H1 (cell line): Measurements from ENCODE around the gene MRE11. TPM values are rescaled to one million over a fixed set of nuclear protein-coding genes. Genes with fewer than 3 reads are reported as not detected.

Experiments used
- CTCF ChIA-PET: fragments of 300-600 bp; sonication (Branson Sonifier 250); formaldehyde crosslinking; loops from one replicate; lab custom pipeline; 2021; ENCODE audit not compliant: partially characterized antibody; lab: Charles Lee
- POLR2A ChIA-PET: fragments of 300-600 bp; sonication (Branson Sonifier 250); formaldehyde crosslinking; loops from one replicate; lab custom pipeline; 2021; ENCODE audit warnings: inconsistent platforms; ENCODE audit not compliant: partially characterized antibody; lab: Charles Lee
- DNase-seq, 2 experiments: peaks; one replicate each; pipeline versions ENCODE4 v3.0.0 to v3.0.0-alpha.2; 2010 to 2022; ENCODE audit warnings: low spot score in 2 of 2, low read depth in 1 of 2, mixed read lengths in 1 of 2
- FAIRE-seq: peaks from 2 replicates; lab custom pipeline; 2011; peaks lifted over from hg19 to GRCh38; lab: Jason Lieb, UNC
- H2AFZ ChIP-seq: 2 replicates; pipeline ENCODE4 v1.8.1; 2012; ENCODE audit warnings: low read length, inconsistent platforms
- H2AK5ac ChIP-seq: 2 replicates; pipeline ENCODE4 v1.6.1; 2013; ENCODE audit warnings: low read depth, low read length
- H2BK120ac ChIP-seq: replicated peaks from 2 replicates; pipeline ENCODE3; 2013; ENCODE audit warnings: low read depth, low read length, inconsistent platforms
- H2BK12ac ChIP-seq: 2 replicates; pipeline ENCODE4 v1.6.1; 2013; ENCODE audit warnings: low read depth, low read length
- H2BK15ac ChIP-seq: 2 replicates; pipeline ENCODE4 v1.6.1; 2013; ENCODE audit warnings: low read length
- H2BK20ac ChIP-seq: 2 replicates; pipeline ENCODE4 v1.6.1; 2013; ENCODE audit warnings: low read length
- H2BK5ac ChIP-seq: 2 replicates; pipeline ENCODE4 v1.6.1; 2013; ENCODE audit warnings: low read depth, low read length
- H3K14ac ChIP-seq: 2 replicates; pipeline ENCODE4 v1.6.1; 2013; ENCODE audit warnings: inconsistent platforms; ENCODE audit not compliant: insufficient read length
- H3K18ac ChIP-seq: 2 replicates; pipeline ENCODE4 v1.6.1; 2013; ENCODE audit warnings: low read length; ENCODE audit errors: extremely low read depth
- H3K23ac ChIP-seq: 2 replicates; pipeline ENCODE4 v1.6.1; 2013; ENCODE audit warnings: inconsistent platforms; ENCODE audit not compliant: insufficient read length
- H3K23me2 ChIP-seq: 2 replicates; pipeline ENCODE4 v1.6.1; 2013; ENCODE audit warnings: low read depth, low read length
- H3K27ac ChIP-seq: 2 replicates; pipeline ENCODE4 v1.6.1; 2011; ENCODE audit warnings: low read depth, low read length, inconsistent platforms
- H3K27me3 ChIP-seq, 4 experiments: replicated peaks in 1 of 4; 1 replicate in 1 of 4; 2 replicates in 3 of 4; pipeline versions ENCODE4 v1.6.1 to v1.8.1; 2011 to 2013; ENCODE audit warnings: low read length in 3 of 4, mild to moderate bottlenecking in 3 of 4, inconsistent platforms in 2 of 4, mixed read lengths in 2 of 4, moderate library complexity in 1 of 4; ENCODE audit not compliant: control insufficient read depth in 3 of 4, insufficient read depth in 3 of 4; ENCODE audit errors: extremely low read depth in 1 of 4
- H3K36me3 ChIP-seq, 4 experiments: 2 replicates each; pipeline versions ENCODE4 v1.6.1 to v1.8.1; 2011 to 2013; ENCODE audit warnings: mild to moderate bottlenecking in 4 of 4, low read length in 3 of 4, moderate library complexity in 2 of 4, control low read depth in 1 of 4, inconsistent platforms in 1 of 4; ENCODE audit not compliant: insufficient read depth in 4 of 4, control insufficient read depth in 2 of 4
- H3K4ac ChIP-seq: replicated peaks from 2 replicates; pipeline ENCODE3; 2013; ENCODE audit warnings: low read length, low read depth, mixed read lengths, inconsistent platforms; ENCODE audit not compliant: insufficient read length
- H3K4me1 ChIP-seq, 4 experiments: replicated peaks in 1 of 4; 1 replicate in 1 of 4; 2 replicates in 3 of 4; pipeline versions ENCODE4 v1.6.1 to v1.8.1; 2011 to 2013; ENCODE audit warnings: low read length in 3 of 4, inconsistent platforms in 2 of 4, mixed read lengths in 1 of 4; ENCODE audit not compliant: insufficient read depth in 4 of 4, control insufficient read depth in 3 of 4
- H3K4me2 ChIP-seq, 2 experiments: 2 replicates each; pipeline versions ENCODE4 v1.6.1 to v1.8.1; 2011 to 2013; ENCODE audit warnings: low read depth in 2 of 2, low read length in 2 of 2, control low read depth in 1 of 2, inconsistent platforms in 1 of 2, mild to moderate bottlenecking in 1 of 2; ENCODE audit not compliant: insufficient read depth in 1 of 2
- H3K4me3 ChIP-seq, 4 experiments: fragments of 200-600, 300-600 bp in 1 of 4; sonication (generic), shearing (Covaris generic), sonication (Bioruptor Twin) in 1 of 4; 2 replicates each; pipeline versions ENCODE4 v1.5.1 to v1.8.1; 2011 to 2016; ENCODE audit warnings: low read length in 4 of 4, low read depth in 3 of 4, control low read depth in 2 of 4, inconsistent platforms in 2 of 4, mild to moderate bottlenecking in 2 of 4, mixed read lengths in 1 of 4, moderate library complexity in 1 of 4; ENCODE audit not compliant: insufficient read depth in 2 of 4; ENCODE audit errors: extremely low read depth in 1 of 4
- H3K56ac ChIP-seq: replicated peaks from 2 replicates; pipeline ENCODE3; 2013; ENCODE audit warnings: low read depth, mild to moderate bottlenecking, mixed read lengths, low read length, inconsistent platforms; ENCODE audit not compliant: insufficient read length
- H3K79me1 ChIP-seq: 2 replicates; pipeline ENCODE4 v1.6.1; 2013; ENCODE audit warnings: low read depth, low read length, control low read depth
- H3K79me2 ChIP-seq, 2 experiments: 2 replicates each; pipeline versions ENCODE4 v1.6.1 to v1.8.1; 2012 to 2013; ENCODE audit warnings: low read length in 2 of 2, mild to moderate bottlenecking in 2 of 2, inconsistent platforms in 1 of 2; ENCODE audit not compliant: insufficient read depth in 2 of 2, control insufficient read depth in 1 of 2
- H3K9ac ChIP-seq, 4 experiments: replicated peaks in 1 of 4; 1 replicate in 1 of 4; 2 replicates in 3 of 4; pipeline versions ENCODE4 v1.6.1 to v1.8.1; 2011 to 2013; ENCODE audit warnings: low read depth in 3 of 4, low read length in 3 of 4, control low read depth in 2 of 4, mild to moderate bottlenecking in 2 of 4, moderate library complexity in 2 of 4, inconsistent platforms in 1 of 4; ENCODE audit errors: extremely low read depth in 1 of 4
- H3K9me3 ChIP-seq, 2 experiments: 2 replicates each; pipeline versions ENCODE4 v1.6.1 to v1.8.1; 2012 to 2013; ENCODE audit warnings: mild to moderate bottlenecking in 2 of 2, moderate library complexity in 2 of 2, control low read depth in 1 of 2, inconsistent platforms in 1 of 2, low read depth in 1 of 2, low read length in 1 of 2, mixed read lengths in 1 of 2; ENCODE audit not compliant: insufficient read depth in 2 of 2
- H4K20me1 ChIP-seq, 2 experiments: replicated peaks in 1 of 2; 2 replicates each; pipeline versions ENCODE3 to v1.8.1; 2011 to 2013; ENCODE audit warnings: inconsistent platforms in 2 of 2, low read length in 2 of 2, mild to moderate bottlenecking in 1 of 2; ENCODE audit not compliant: insufficient read depth in 2 of 2, control insufficient read depth in 1 of 2
- H4K5ac ChIP-seq: 2 replicates; pipeline ENCODE4 v1.6.1; 2013; ENCODE audit warnings: low read length, low read depth, mixed read lengths, inconsistent platforms; ENCODE audit not compliant: insufficient read length
- H4K8ac ChIP-seq: 2 replicates; pipeline ENCODE4 v1.8.0; 2013; ENCODE audit warnings: mild to moderate bottlenecking, moderate library complexity, low read length, inconsistent platforms; ENCODE audit not compliant: insufficient read depth; ENCODE audit errors: extremely low read depth
- H4K91ac ChIP-seq: replicated peaks from 2 replicates; pipeline ENCODE3; 2013; ENCODE audit warnings: low read length, mixed read lengths, inconsistent platforms; ENCODE audit not compliant: insufficient read length
- BRCA1 ChIP-seq: IDR thresholded peaks from 2 replicates; pipeline ENCODE4 v1.6.1; 2012; ENCODE audit warnings: low read depth, low read length, improper control_type of control experiment
- NANOG ChIP-seq: IDR thresholded peaks from 2 replicates; pipeline ENCODE4 v1.6.1; 2011; ENCODE audit warnings: low read length, low read depth, mild to moderate bottlenecking, inconsistent platforms; ENCODE audit not compliant: insufficient read depth, poor library complexity, severe bottlenecking
- PHF8 ChIP-seq: fragments of 200-600 bp; sonication (generic); conservative IDR thresholded peaks from 2 replicates; pipeline ENCODE4 v1.7.1; 2012; ENCODE audit warnings: low read depth, mild to moderate bottlenecking, inconsistent platforms, low read length, moderate library complexity
- RBBP5 ChIP-seq: IDR thresholded peaks from 2 replicates; pipeline ENCODE4 v1.7.1; 2012; ENCODE audit warnings: low read depth, mild to moderate bottlenecking, inconsistent platforms, low read length, moderate library complexity, borderline replicate concordance
- RFX5 ChIP-seq: IDR thresholded peaks from 2 replicates; pipeline ENCODE4 v1.6.1; 2011; ENCODE audit warnings: low read depth, low read length, improper control_type of control experiment, borderline replicate concordance
- RNF2 ChIP-seq: fragments of 200-900, 300-1000 bp; sonication (generic); IDR thresholded peaks from 2 replicates; pipeline ENCODE4 v1.7.1; 2016; ENCODE audit warnings: borderline replicate concordance, low read depth, mild to moderate bottlenecking, antibody characterized with exemption, low read length; ENCODE audit not compliant: poor library complexity, severe bottlenecking; ENCODE audit errors: missing control alignments
- SAP30 ChIP-seq: fragments of 300-600 bp; sonication (generic); IDR thresholded peaks from 2 replicates; pipeline ENCODE4 v1.7.1; 2012; ENCODE audit warnings: low read length, moderate library complexity, mild to moderate bottlenecking, inconsistent platforms; ENCODE audit not compliant: insufficient read depth, insufficient replicate concordance
- SRF ChIP-seq: IDR thresholded peaks from 2 replicates; pipeline ENCODE4 v1.6.1; 2011; ENCODE audit warnings: mild to moderate bottlenecking, low read depth, low read length, moderate library complexity
- TEAD4 ChIP-seq: IDR thresholded peaks from 2 replicates; pipeline ENCODE4 v1.6.1; 2012; ENCODE audit warnings: low read depth, low read length, inconsistent platforms, mixed read lengths
- WGBS, 2 experiments: shearing (Covaris generic) in 1 of 2; methylation state at CpG; one replicate each; pipeline versions ENCODE4 v1.1.6 to v1.1.7; 2013 to 2015; ENCODE audit warnings: low lambda C conversion rate in 2 of 2, mixed read lengths in 2 of 2, inconsistent platforms in 1 of 2, low coverage in 1 of 2, missing lambda C conversion rate in 1 of 2; ENCODE audit not compliant: insufficient replicate concordance in 2 of 2, insufficient coverage in 1 of 2, insufficient read length in 1 of 2; ENCODE audit errors: extremely low coverage in 1 of 2, missing lambda C conversion rate in 1 of 2; 5-methylcytosine and 5-hydroxymethylcytosine counted together
- polyA plus RNA-seq, 7 experiments: library from polyadenylated mRNA; depleted of rRNA in 3 of 7; stranded (reverse) in 5 of 7; unstranded in 2 of 7; fragments of >200 nt in 5 of 7; fragments of 200-250 nt in 2 of 7; gene quantifications; 1 replicate in 5 of 7; 2 replicates in 1 of 7; 4 replicates in 1 of 7; pipeline versions ENCODE4 v1.2.1 to v1.2.3, GENCODE V29; 2011 to 2013; ENCODE audit warnings: missing spikeins in 2 of 7, mixed read lengths in 2 of 7
- total RNA-seq: library from RNA; stranded (reverse); fragmentation: NEBNext Ultra II Directional; extraction: Animal tissue kit (Norgen Biotek cat#: 25700); gene quantifications from 2 replicates; pipeline ENCODE4 v1.2.1, GENCODE V29; 2021
- TF ChIP-seq, protein P1 (sequence below): IDR thresholded peaks from 2 replicates; pipeline ENCODE4 v1.6.1; 2012; ENCODE audit warnings: low read length, inconsistent platforms

MRE11 gene
- total and polyA plus RNA-seq, 2 of the 8 experiments (the other 6 are each of a cell fraction or from before 2014, with no cell fraction given), result 7.2 to 43.4 TPM

DNA sequence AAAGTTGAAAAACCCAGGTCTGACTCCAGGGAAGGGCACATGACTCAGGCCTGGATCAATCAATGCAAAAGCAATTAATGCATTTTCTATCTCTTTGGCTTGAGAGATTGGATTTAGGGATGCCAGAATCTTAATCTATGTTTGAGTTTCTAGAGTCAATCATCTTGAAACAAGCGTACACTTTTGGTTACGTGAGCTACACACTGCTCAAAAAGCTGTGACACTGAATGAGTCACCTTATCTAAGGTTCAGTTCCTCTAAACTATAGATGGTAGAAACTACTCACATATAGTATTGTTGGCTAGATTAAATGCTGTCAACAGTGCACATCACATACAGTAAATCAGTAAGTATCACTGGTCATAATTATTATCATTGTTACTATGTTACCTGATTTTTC, 24.2 kb downstream of the MRE11 start:
- Histone ChIP-seq H2AK5ac (no peak overlapping the region), H3K79me2 (no peaks in the 10 kb centered on the region), H3K23ac (no peak overlapping the region), H2BK120ac (no peak overlapping the region), H4K20me1 (no peaks in the 10 kb centered on the region), H2BK20ac (no peak overlapping the region), H4K91ac (no peak overlapping the region), H4K8ac (no peak overlapping the region), H3K4ac (no peak overlapping the region), H3K36me3 (peaks cover 2 to 22% (median 10%) of the 10 kb centered on the region in 4 experiments; a peak in 6 of 8 replicates), H3K27ac (no peak overlapping the region), H3K79me1 (no peaks in the 10 kb centered on the region), H3K9ac (no peak overlapping the region), H4K5ac (no peak overlapping the region), H2AFZ (no peak overlapping the region), H3K4me2 (no peak overlapping the region), H3K4me3 (no peak overlapping the region), H2BK12ac (no peak overlapping the region), H3K4me1 (peaks cover 0 to 4% (median 3%) of the 10 kb centered on the region in 4 experiments; a peak in 4 of 7 replicates), H3K27me3 (no peaks in the 10 kb centered on the region), H3K56ac (no peak overlapping the region), H3K9me3 (no peaks in the 10 kb centered on the region), H3K18ac (no peak overlapping the region), H3K23me2 (no peaks in the 10 kb centered on the region), H2BK5ac (no peak overlapping the region), H2BK15ac (no peak overlapping the region), H3K14ac (no peak overlapping the region)
- TF ChIP-seq RFX5 (no peak), SRF (no peak), RBBP5 (no peak), TEAD4 (no peak), BRCA1 (no peak), PHF8 (no peak), SAP30 (no peak), RNF2 (no peak), NANOG (no peak)
- TF ChIP-seq, protein P1, sequence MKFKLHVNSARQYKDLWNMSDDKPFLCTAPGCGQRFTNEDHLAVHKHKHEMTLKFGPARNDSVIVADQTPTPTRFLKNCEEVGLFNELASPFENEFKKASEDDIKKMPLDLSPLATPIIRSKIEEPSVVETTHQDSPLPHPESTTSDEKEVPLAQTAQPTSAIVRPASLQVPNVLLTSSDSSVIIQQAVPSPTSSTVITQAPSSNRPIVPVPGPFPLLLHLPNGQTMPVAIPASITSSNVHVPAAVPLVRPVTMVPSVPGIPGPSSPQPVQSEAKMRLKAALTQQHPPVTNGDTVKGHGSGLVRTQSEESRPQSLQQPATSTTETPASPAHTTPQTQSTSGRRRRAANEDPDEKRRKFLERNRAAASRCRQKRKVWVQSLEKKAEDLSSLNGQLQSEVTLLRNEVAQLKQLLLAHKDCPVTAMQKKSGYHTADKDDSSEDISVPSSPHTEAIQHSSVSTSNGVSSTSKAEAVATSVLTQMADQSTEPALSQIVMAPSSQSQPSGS, result no peak
- WGBS, 2 experiments, result 94% methylated on average over 2 of the region's 2 CpGs; no CpG with 5 or more reads in 1 of the 2 experiments
- ChIA-PET CTCF (interaction anchor here (1.0 kb wide), 1 partner anchor 10 kb away, joined by 4 read pairs; no protein-coding TSS in a partner anchor), POLR2A (interaction anchor here (1.0 kb wide), 1 partner anchor 21 kb away, joined by 3 read pairs; no protein-coding TSS in a partner anchor)
- FAIRE-seq (no peak), DNase-seq (no peak)
